NCI-H2029 treated with DMSO at 0.1 percent for 48 hours (cell line): Measurements from ENCODE around the gene C11orf86.
A peak's percentile ranks its signal among the peaks of the same experiment; 100 is the strongest.
"Not testable (repeated sequence)": the region's sequence is repeated elsewhere in the genome, so short reads cannot be mapped to it uniquely, and the experiment has no call there.

Source experiments
- DNase-seq: peaks from one replicate; lab custom pipeline; 2025; lab: John Stamatoyannopoulos, UW

The C11orf86 gene, protein sequence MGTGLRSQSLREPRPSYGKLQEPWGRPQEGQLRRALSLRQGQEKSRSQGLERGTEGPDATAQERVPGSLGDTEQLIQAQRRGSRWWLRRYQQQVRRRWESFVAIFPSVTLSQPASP

DNA sequence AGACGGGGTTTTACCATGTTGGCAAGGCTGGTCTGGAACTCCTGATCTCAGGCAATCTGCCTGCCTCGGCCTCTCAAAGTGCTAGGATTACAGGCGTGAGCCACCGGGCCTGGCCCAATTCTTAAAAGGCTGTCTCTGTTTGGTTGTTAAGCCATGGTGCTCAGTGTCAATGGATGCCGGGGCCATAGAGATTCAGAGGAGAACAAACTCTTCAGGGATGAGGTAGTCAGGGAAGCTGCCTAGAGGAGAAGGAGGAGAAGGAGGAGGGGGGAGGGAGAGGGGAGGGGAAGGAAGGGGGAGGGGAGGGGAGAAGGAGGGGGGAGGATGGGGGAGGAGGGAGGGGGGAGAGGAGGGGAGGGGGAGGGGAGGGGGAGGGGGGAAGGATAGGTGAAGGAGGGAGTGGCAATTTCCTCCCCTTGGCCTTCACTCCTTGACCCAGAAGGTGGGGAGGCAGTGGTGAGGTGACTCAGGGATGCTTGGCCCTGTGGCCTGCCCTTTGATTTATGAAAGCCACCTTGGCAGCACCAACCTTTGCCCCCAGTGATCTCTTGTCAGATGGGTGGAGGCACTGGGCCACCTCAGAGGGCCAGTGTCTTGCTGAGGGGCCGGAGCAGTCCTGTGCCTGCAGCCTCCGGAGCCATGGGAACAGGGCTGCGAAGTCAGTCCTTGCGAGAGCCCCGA lies at the start of gene C11orf86:
C11orf86 (plus strand) TSS at position 581 of the 681 bp plus-strand sequence; CDS start at position 640, 59 bp downstream.
- DNase-seq = no peak

DNA sequence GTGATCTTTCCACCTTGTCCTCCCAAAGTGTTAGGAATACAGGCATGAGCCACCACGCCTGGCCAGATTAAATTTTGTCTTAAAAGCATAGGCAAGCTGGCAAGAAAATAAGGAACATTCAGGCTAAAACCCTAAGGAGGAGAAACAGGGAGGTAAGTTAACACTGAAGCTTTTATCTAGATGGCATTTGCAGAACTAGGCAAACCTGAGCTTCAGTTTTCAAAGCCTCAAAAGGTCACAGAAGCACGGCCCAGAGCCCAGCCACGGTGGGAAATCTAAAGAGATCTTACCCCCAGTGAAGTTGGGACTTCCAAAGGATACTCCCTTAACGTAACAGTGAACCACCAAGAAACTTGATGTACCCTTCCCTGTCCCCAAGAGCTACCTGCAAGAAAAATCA lies 45.4 kb upstream of the C11orf86 start:
- no peak for DNase-seq

DNA sequence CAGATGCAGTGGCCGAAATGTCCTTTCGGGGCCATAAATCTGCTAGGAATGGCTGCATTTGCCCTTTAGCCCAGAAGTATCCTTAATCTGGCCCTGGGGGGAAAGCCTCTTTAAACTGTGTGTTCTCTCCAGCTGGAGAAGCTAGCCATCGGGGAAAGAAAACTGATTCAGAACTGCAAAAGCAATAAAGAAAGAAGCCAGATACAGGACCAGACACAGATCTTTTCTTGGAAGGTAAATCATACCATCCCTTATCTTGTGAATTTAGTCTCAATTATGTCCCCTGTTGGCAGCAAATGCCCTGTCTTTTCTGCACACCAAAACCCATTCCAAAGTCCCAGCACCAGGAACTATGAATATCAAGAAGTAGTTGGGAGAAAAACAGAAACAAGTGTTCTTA lies 42.6 kb upstream of the C11orf86 start:
- no peak for DNase-seq

DNA sequence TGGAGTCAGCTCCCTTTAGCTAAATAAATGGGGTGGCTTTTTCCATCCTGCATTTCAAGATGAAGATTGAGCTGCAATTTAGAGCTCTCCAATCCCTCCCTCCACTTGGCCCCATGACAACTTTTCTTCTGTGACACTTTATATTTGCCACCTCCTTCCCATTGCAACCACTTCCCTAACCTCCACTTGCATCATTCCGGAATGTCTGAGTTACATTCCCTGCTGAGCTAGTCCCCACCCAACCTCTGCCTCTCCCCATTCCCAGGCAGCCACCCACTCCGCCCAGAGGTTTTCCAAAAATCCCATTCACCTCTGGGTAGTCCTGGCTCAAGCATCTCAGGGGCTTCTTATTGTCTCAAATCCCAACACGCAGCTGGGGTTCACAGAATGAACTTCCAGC lies 41.6 kb upstream of the C11orf86 start:
- DNase-seq = no peak

DNA sequence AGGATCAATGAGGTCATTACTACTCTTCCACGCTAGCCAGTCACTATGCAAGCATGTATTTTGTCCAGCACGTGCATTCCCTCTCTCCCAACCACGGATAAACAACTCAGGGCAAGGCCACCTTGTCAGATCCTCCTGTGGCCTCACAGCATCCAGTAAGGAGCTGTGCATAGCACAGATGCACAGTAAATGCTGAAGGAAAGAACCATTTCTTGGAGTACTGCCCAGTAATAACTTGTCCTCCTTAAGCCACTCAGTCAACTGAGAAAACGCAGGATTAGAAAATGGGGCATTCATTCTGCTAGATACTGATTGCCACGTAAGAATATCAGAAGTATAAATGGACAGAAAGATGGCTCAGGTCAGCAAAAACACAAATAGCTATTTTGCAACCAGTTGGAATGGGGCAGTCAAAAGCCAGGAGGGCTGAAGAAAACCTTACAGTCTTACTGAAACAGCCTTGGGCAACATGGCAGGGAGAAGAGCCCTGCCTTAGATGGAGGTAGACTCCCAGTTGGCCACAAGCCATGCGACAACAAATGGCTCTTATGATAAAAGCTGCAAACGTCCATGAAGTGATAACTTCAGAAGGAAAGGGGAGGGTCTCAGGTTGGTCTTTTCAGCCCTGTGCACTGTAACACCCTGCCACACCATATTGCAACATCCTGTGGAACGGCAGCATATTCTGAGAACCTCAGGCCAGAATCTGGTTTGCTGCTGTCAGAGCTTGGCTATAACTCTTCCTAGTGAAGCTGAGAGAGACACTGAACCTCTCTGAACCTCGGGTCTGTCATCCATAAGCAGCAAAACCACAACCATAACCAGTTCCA lies 39.9 kb upstream of the C11orf86 start:
- no peak for DNase-seq

DNA sequence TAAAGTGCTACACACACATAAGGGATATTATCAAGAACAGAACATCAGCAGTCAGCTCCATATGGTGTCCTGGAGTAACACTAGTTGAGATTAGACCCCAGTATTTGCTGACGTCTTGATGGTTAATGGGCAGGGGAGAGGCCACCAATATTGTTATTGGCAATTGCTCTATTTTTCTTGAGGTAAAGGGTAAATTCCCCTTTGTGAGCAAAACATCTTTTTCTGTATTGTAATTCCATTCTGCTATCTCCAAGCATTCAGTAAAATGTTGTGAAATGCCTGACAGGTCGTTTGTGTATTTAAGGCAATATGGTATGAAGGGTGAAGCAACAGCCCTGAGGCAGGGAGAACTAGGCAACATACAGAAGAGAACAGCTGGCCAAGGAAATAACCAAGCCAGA lies 38.8 kb upstream of the C11orf86 start:
- DNase-seq = no peak

DNA sequence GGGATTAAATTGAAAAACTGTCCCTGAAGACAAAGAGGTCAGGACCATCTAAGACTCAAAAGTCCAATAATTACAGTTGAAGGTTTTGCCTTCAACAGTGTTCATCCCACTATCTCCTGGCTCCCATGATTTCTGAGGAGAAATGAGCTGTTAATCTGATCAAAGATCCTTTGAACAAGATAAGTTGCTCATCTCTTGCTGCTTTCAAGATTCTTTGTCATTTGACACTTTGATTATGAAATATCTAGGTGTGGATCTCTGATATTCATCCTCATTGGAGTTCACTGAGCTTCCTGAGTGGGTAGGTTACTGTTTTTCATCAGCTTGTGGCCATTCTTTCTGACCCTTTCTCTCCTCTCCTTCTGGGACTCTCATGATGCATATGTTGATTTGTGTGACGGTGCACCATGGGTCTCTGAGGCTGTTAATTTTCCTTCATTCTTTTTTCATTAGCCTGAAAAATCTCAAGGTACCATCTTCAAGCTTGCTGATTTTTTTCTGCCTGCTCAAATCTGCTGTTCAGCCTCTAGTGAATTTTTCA lies 37.8 kb upstream of the C11orf86 start:
- DNase-seq = no peak

DNA sequence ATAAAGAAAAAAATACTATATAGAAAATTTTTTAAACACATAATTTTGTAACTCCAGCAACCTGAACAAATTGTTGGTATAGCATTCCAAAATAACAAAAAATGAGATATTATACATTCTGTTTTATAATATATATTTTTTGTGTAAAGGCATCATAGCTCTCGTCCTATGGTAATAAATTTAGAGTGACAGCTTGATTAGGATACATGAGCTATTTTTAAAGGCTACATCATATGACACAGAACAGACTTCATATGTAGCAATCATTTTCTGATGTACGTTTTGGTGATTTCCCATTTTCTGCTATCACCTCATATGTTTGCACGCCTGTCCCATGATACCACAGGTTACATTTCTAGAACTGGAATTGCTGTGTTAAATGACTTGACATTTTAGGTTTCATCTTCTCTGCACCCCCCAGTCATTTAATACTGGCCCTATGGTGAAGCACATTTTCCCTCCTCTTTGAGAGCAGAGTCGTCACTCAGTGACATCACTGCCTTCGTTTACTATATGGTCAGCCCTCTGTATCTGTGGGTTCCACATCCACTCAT lies 36.4 kb upstream of the C11orf86 start:
- no peak for DNase-seq

DNA sequence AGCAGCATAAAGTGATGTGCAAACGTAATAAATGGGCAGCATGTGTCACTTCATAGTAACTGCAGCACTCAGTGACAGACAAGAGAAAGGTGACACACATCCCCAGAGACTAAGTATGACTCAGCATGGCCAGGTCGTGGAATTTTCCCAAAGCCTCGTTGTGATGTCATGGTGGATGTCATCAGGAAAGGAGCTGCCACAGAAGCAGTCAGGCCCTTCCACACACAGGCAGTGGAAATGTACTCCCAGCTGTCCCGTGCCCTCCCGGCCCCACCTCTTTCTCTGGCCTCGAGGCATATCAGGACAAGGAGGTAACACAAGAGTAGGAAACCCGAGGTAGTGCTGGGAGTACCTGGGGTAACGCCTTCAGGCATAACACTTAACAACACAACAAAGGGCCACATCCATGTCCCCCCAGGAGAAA lies 25.0 kb upstream of the C11orf86 start:
- DNase-seq = no peak

DNA sequence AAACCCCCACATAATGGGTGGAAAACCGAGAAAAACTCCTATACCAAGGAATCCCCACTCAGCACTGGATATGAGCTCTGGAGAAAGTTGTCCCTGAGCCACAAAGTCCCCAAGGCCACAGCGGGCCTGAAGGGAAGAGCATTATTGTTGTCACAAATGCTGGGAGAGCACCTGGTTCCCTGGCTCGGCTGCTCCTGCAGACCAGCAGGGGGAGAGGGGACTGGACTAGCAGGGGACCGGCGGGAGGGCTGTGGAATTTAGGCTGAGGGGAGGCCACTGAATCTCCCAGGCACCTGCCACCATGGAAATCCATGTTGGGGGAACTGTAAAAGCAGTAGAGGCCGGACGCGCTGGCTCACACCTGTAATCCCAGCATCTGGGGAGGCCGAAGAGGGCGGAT lies 24.0 kb upstream of the C11orf86 start:
- DNase-seq = no peak

DNA sequence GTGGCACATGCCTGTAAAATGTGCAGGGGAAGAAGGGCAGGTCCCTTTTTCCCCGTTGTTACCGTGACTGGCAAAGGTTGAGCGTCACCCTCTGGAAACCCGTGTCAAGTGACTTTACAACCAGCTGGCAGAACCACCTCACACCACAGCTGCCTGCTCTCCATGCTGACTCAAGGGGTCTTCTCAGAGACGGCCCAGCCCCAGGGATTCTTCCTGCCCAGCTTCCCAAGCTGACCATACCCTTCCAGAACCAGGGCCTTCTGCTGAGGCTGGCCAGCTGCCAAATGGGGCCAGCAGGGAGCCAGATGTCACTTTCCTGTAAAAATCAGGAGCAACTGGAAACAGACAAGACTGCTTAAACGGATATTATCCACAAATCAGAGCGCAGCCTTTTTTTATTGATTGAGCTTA lies 23.2 kb upstream of the C11orf86 start:
- peak; percentile 20 for DNase-seq

DNA sequence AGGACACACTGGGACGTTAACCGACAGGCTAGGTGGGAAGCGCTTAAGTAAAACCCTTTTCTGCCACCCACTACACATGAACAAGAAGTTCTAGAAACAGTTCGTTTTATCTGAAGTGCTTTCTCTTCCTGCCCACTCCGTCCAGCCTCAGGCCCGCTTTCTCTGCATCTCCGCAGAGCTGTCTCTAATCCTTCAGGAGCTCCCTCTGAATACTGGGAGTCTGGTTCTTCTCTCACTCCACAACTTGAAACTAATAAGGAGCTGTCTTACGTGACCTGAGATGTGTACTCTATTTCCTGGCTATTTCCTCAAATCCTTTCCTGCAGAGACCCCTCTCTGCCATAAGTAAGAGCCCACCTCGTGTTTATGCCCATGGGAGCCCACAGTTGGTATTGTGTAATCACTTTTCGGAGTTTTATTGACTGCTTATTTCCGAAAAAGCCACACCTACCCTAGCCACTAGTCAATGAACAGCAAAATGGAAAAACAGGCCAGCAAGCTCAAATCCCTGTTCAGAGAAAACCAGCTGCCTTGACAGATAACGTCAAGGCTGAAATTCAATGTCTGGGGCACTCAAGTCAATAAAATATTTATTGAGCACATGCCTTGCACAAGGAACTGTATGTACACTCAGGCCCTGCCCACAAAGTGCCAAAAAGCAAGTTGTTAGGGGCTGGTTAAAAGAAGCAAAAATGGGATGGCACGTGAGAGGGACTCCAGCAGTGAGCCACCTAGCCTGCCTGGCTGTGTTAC lies 21.8 kb upstream of the C11orf86 start:
- no peak for DNase-seq

DNA sequence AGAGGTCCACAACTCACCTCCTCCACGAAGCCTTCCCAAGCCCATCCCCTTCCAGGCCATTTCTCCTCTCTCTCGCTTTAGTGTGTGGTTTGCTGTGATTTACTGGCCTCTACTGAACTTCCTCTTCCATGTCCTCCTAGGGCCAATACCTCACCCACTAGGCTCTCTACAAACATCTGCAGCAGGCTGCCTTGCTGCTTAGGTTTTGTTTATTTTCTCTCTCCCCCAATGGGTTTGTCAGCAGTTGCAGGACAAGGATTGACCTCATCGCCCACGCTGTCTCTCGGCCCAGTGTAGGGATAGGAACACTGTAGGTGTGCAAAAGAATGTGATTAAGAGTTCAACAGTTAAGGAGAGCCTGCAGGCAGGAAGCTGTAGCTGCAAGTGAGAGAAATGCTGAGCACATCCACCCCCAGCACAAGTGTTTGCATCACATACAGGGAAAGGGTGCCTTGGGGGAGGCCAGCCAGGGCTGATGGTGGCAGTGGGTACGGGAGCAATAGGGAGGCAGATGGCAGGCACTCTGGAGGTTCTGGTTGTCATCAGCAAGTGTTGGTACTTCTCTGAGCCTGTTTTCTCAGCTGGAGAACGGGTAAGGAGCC lies 18.3 kb upstream of the C11orf86 start:
- DNase-seq = no peak

DNA sequence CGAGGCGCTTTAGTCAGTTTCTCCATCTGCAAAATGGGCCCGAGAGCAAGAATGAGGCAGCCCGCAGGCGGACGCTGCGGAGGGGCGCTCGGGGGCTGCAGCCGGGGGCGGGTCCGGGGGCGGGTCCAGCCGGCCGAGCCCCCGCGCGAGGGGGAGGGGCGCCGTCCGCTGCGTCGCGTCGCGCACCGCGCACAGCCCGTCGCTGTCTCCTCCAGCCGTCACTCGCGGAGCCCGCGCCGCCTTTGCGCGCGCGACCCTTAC lies 17.2 kb upstream of the C11orf86 start:
- DNase-seq = no peak

DNA sequence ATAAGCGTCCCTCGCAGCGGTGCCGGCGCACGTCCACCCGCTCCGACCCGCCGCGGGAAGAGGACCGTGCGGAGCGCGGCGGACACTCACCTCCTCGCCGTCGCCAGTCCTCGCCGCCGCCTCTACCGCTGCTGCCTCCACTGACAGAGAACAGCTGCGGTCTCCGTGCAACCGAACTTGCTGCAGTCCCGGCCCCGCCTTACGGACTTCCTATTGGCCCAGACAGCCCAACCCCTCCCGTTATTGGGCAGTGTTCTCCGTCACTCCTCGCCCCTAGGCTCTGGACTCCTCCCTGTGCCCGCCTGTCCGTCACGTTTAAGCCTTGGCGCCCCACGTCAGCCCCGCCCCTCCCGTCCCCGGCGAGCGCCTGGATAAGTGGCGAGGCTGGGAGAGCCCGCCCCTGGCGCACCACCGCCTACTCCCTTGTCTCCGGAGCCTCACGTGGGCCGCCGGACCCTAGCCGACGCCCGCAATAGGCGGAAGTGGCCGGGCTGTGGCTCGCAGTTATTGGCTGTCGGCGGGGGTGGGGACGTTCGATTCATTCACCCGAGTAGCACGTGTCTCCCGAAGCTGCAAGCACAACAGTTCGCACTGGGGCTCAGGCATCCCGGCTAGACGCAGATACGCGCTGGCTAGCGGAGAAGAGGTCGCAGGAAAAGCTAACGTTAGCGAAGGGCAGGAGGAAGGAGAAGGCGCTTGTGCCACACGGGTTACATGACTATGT lies 16.7 kb upstream of the C11orf86 start, which contains the start of gene PC:
PC (minus strand) TSS at position 152 of the 724 bp plus-strand sequence. CDS start 86,224 bp downstream, outside the sequence.
- peak; percentile 95 for DNase-seq

DNA sequence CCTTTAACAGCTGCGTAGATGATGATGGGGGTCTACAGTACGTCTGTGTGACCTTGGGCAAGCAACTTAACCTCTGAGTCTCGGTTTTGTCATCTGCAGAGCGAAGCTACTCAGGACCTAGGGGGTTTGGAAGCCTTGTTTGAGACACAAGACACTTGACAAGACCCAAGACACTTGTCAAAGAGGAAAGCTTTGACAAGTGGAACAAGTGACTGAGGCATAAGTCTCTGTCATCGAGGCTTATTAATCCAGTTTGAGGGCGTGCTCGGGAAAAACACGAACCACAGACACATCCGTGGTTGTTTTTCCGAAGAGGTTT lies 16.2 kb upstream of the C11orf86 start:
- no peak for DNase-seq

DNA sequence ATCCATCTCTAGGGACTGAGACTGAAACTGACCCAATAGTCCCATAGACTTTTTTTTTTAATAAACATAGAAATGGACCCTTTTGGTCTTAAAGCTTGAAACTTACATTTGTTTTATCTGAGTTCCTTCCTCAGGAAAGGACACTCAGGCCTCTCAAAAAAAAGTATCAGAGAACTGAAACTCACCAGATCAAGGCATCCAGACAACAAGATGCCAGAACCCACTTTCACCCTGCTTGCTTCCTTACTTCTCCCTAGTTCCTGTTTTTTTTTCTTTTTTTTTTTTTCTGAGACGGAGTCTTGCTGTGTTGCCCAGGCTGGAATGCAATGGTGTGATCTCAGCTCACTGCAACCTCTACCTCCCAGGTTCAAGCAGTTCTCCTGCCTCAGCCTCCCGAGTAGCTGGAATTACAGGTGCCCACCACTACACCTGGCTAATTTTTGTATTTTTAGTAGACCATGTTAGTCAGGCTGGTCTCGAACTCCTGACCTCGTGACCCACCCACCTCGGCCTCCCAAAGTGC lies 13.4 kb upstream of the C11orf86 start:
- DNase-seq = not testable (repeated sequence)

DNA sequence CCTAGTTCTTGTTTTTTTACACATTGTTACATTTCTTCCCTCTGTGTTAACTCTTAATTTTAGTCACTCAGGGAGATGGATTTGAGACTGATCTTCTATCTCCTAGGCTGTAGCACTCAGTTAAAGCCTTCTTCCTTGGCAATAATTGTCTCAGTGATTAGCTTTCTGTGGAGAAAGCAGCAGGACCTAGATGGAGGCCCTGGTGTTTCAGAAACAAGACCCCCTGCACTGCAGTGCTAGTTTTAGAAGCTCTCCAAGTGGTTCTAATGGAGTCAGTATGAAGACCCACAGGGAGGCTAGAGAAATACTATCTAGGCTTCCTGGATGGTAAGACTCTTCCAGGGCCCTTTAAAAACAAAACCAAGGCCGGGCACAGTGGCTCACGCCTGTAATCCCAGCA lies 12.9 kb upstream of the C11orf86 start:
- no peak for DNase-seq

DNA sequence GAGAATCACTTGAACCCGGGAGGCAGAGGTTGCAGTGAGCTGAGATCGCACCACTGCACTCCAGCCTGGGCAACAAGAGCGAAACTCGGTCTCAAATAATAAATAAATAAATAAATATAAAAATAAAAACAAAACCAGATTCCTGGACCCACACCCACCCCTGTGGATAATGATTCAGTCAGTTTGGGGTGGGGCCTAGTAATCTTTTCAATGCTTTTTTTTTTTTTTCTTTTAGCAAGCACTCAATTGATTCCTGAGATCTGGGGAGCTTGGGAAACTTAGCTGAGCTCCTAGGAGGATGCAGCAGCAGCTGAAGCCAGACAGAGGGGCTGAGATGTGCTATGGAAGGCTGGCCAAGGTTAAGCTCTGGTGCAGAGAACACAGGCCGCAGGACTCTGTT lies 12.3 kb upstream of the C11orf86 start:
- DNase-seq = no peak

DNA sequence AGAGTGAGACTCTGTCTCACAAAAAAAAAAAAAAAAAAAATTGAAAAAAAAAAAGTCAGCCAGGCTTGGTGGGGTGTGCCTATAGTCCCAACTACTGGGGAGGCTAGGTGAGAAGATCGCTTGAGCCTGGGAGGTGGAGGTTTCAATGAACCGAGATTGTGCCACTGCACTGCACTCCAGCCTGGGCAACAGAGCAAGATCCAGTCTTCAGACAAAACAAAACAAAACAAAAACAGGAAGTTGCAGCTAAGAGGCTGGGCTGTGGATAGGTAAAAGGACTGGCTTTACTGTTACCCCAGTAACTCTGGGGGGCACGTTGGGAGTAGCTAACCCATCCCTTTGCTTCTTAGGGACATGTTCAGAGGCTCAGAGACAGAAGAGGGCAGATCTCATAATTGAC lies 10.6 kb upstream of the C11orf86 start:
- no peak for DNase-seq

DNA sequence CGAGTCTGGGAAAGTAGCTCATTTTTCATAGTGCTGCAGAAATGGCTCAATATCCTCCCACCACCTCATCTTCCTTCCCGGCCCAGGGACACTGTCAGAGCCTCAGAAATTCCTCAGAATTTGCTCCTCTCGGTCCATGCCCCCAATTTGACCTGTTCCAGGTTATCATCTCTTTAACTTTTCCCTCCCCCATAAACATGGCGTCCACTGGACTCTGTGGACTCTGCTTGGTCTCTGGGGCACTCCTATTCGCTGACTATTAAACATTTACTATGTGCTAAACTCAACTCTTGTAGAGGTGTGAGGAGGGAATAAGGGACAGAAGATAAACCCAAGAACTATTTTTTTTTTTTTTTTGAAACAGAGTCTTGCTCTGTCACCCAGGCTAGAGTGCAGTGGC lies 8.8 kb upstream of the C11orf86 start:
- no peak for DNase-seq
